A549 (cell line): ENCODE results near the gene ANKRD40CL. TPM values are rescaled to one million over a fixed set of nuclear protein-coding genes. Genes with fewer than 3 reads are reported as not detected.
A peak's percentile ranks its signal among the peaks of the same experiment; 100 is the strongest.

Source experiments
- ATAC-seq, 2 experiments: fragments of 200-7000 bp in 1 of 2; fragments of >200 bp in 1 of 2; cut with Nextera tagmentation in 1 of 2; cut with Tn5 transposase in 1 of 2; 3 replicates each; pipeline versions ENCODE4 v1.8.0 to v1.9.1; 2018 to 2020; ENCODE audit warnings: mild to moderate bottlenecking in 1 of 2, moderate library complexity in 1 of 2
- CTCF ChIA-PET: fragments of 300-600 bp; sonication (Branson Sonifier 250); formaldehyde crosslinking; extraction: SDS; loops from one replicate; lab custom pipeline; 2021; ENCODE audit warnings: antibody characterized with exemption, inconsistent platforms; lab: Yijun Ruan, JAX
- POLR2A ChIA-PET: fragments of 350-600 bp; formaldehyde crosslinking; extraction: SDS; loops from one replicate; lab custom pipeline; 2021; ENCODE audit warnings: antibody characterized with exemption, inconsistent platforms; lab: Yijun Ruan, JAX
- DNase-seq, 2 experiments: peaks; one replicate each; pipeline versions ENCODE4 v3.0.0 to v3.0.0-alpha.2; 2011 to 2016; ENCODE audit warnings: low read depth in 1 of 2, low spot score in 1 of 2
- FAIRE-seq: peaks from 2 replicates; lab custom pipeline; 2011; peaks lifted over from hg19 to GRCh38; lab: Jason Lieb, UNC
- H3K27ac ChIP-seq, 2 experiments: fragments of >200 bp; sonication (Bioruptor Twin); formaldehyde crosslinking; 3 replicates each; pipeline ENCODE4 v1.5.1; 2016 to 2017
- H3K4me1 ChIP-seq: fragments of >200 bp; sonication (Bioruptor Twin); formaldehyde crosslinking; 3 replicates; pipeline ENCODE4 v1.6.1; 2016
- H3K4me2 ChIP-seq: fragments of >200 bp; sonication (Bioruptor Twin); formaldehyde crosslinking; 3 replicates; pipeline ENCODE4 v1.6.1; 2016
- H3K4me3 ChIP-seq: fragments of >200 bp; sonication (Bioruptor Twin); formaldehyde crosslinking; 3 replicates; pipeline ENCODE4 v1.5.1; 2016
- H3K9me3 ChIP-seq: fragments of >200 bp; sonication (Bioruptor Twin); formaldehyde crosslinking; 3 replicates; pipeline ENCODE4 v1.6.1; 2016
- BHLHE40 ChIP-seq: IDR thresholded peaks from 2 replicates; pipeline ENCODE4 v1.6.1; 2012; ENCODE audit warnings: low read depth, low read length, inconsistent platforms
- CBX8 ChIP-seq: fragments of 200-600 bp; sonication (generic); IDR thresholded peaks from 2 replicates; pipeline ENCODE4 v1.6.1; 2016
- E2F6 ChIP-seq: IDR thresholded peaks from 2 replicates; pipeline ENCODE4 v1.6.1; 2012; ENCODE audit warnings: low read depth, borderline replicate concordance
- EHMT2 ChIP-seq: fragments of 200-600 bp; sonication (generic); IDR thresholded peaks from 2 replicates; pipeline ENCODE4 v1.6.1; 2016; ENCODE audit warnings: antibody characterized with exemption, low read depth, mild to moderate bottlenecking, moderate library complexity
- FOSL2 ChIP-seq, 2 experiments: fragments of 450-650 bp in 1 of 2; fragments of >200 bp in 1 of 2; sonication (Bioruptor Twin) in 1 of 2; formaldehyde crosslinking; IDR thresholded peaks; 2 replicates each; pipeline versions ENCODE4 v1.5.0 to v1.6.1; 2016 to 2020; ENCODE audit warnings: mild to moderate bottlenecking in 1 of 2, moderate library complexity in 1 of 2
- HMGXB4 ChIP-seq: fragments of 250-450 bp; sonication (Bioruptor Pico); IDR thresholded peaks from 2 replicates; pipeline ENCODE4 v1.5.0; 2021; ENCODE audit warnings: mild to moderate bottlenecking, moderate library complexity, borderline replicate concordance
- HOXA7 ChIP-seq: fragments of 250-450 bp; sonication (Bioruptor Pico); IDR thresholded peaks from 2 replicates; pipeline ENCODE4 v1.5.0; 2020; ENCODE audit warnings: mild to moderate bottlenecking, moderate library complexity
- KDM1A ChIP-seq: fragments of 200-600 bp; sonication (generic); IDR thresholded peaks from 2 replicates; pipeline ENCODE4 v1.6.1; 2016; ENCODE audit warnings: low read depth, mild to moderate bottlenecking
- KDM5A ChIP-seq: fragments of 200-600 bp; sonication (generic); IDR thresholded peaks from 2 replicates; pipeline ENCODE4 v1.6.1; 2016; ENCODE audit warnings: antibody characterized with exemption, mild to moderate bottlenecking
- MAFK ChIP-seq: fragments of 450-650 bp; IDR thresholded peaks from 2 replicates; pipeline ENCODE4 v1.6.1; 2014; ENCODE audit not compliant: partially characterized antibody
- NFE2L2 ChIP-seq: fragments of 150-350 bp; conservative IDR thresholded peaks from 2 replicates; pipeline ENCODE4 v1.6.1; 2014; ENCODE audit warnings: low read length
- POLR2A ChIP-seq: IDR thresholded peaks from 2 replicates; pipeline ENCODE4 v1.6.1; 2012; ENCODE audit warnings: mild to moderate bottlenecking, low read length
- RCOR1 ChIP-seq: fragments of 150-350 bp; IDR thresholded peaks from 2 replicates; pipeline ENCODE4 v1.6.1; 2014; ENCODE audit warnings: antibody characterized with exemption, low read length, low read depth
- REST ChIP-seq: fragments of 200-600 bp; sonication (generic); IDR thresholded peaks from 2 replicates; pipeline ENCODE4 v1.6.1; 2016; ENCODE audit warnings: antibody characterized with exemption, mild to moderate bottlenecking, moderate library complexity
- SMC3 ChIP-seq: fragments of >200 bp; sonication (Bioruptor Twin); formaldehyde crosslinking; IDR thresholded peaks from 3 replicates; pipeline ENCODE4 v1.6.1; 2018; ENCODE audit warnings: inconsistent platforms
- SREBF2 ChIP-seq: fragments of 450-650 bp; IDR thresholded peaks from 2 replicates; pipeline ENCODE4 v1.6.1; 2014; ENCODE audit warnings: mild to moderate bottlenecking, moderate library complexity
- USF2 ChIP-seq: fragments of 450-650 bp; IDR thresholded peaks from 2 replicates; pipeline ENCODE4 v1.6.1; 2014; ENCODE audit warnings: antibody characterized with exemption
- ZNF302 ChIP-seq: fragments of 250-450 bp; sonication (Bioruptor Pico); IDR thresholded peaks from 2 replicates; pipeline ENCODE4 v1.9.0; 2021; ENCODE audit warnings: inconsistent platforms, mild to moderate bottlenecking, moderate library complexity
- WGBS: methylation state at CpG from one replicate; pipeline ENCODE4 v1.1.6; 2017; ENCODE audit errors: missing lambda C conversion rate; 5-methylcytosine and 5-hydroxymethylcytosine counted together
- polyA plus RNA-seq, 4 experiments: library from polyadenylated mRNA; depleted of rRNA in 3 of 4; stranded (reverse); fragments of >200 nt; fragmentation: RNase III in 1 of 4; extraction: RNeasy Plus Mini Kit Qiagen cat#74134 plus additional on column Dnase treatment in 1 of 4; gene quantifications; 2 replicates in 3 of 4; 3 replicates in 1 of 4; pipeline ENCODE4 v1.2.3, GENCODE V29; 2011 to 2017

Gene ANKRD40CL
- polyA plus RNA-seq, 2 of the 4 experiments (the other 2 are of a cell fraction) = 0.13 to 0.18 TPM

GRCh38 chr17:50775926-50776325, 8.6 kb upstream of the ANKRD40CL start:
- Histone ChIP-seq H3K4me3 (no peak overlapping the region), H3K9me3 (no peaks in the 10 kb centered on the region), H3K4me1 (no peaks in the 10 kb centered on the region), H3K4me2 (no peak overlapping the region), H3K27ac (no peak overlapping the region)
- TF ChIP-seq USF2 = no peak
- TF ChIP-seq HOXA7 = no peak
- TF ChIP-seq FOSL2 (IDR thresholded peaks at IDR 0.05) = no peak
- TF ChIP-seq FOSL2 (CRISPR knock-in tag; IDR thresholded peaks at IDR 0.05) = no peak
- no peak for TF ChIP-seq E2F6
- TF ChIP-seq RCOR1 = no peak
- no peak for TF ChIP-seq MAFK
- no peak for TF ChIP-seq ZNF302 (CRISPR knock-in tag)
- no peak for TF ChIP-seq BHLHE40
- no peak for TF ChIP-seq HMGXB4
- TF ChIP-seq EHMT2 = no peak
- FAIRE-seq (no peak), ATAC-seq (no peak; a peak in 2 of 6 replicates), DNase-seq (no peak)
- 94% methylated on average over 3 of the region's 3 CpGs for WGBS
- POLR2A ChIA-PET = interaction anchor here (0.8 kb wide), 1 partner anchor 40 kb away, joined by 4 read pairs; no protein-coding TSS in a partner anchor
- CTCF ChIA-PET = interaction anchor here (0.6 to 2.7 kb wide), 6 partner anchors 11 to 164 kb away, joined by 3 to 9 read pairs (median 4); no protein-coding TSS in a partner anchor

GRCh38 chr17:50774225-50774803, 7.0 kb upstream of the ANKRD40CL start:
- TF ChIP-seq CBX8 = no peak
- TF ChIP-seq KDM1A = no peak
- no peak for TF ChIP-seq MAFK
- TF ChIP-seq REST = no peak
- no peak for TF ChIP-seq SMC3
- no peak for TF ChIP-seq NFE2L2
- TF ChIP-seq POLR2A = no peak
- no peak for TF ChIP-seq SREBF2
- TF ChIP-seq HMGXB4 = no peak
- TF ChIP-seq KDM5A = no peak
- TF ChIP-seq, all 56 proteins: peak for 0

More at GRCh38 chr17:50774225-50774803, 7.0 kb upstream of the ANKRD40CL start:
- no peak overlapping the region for H3K27ac ChIP-seq
- FAIRE-seq = no peak
- no peak overlapping the region for H3K4me3 ChIP-seq
- ATAC-seq = peak in 1 of 2 experiments; percentile 43; a peak in 2 of 6 replicates
- DNase-seq = no peak
- no peak overlapping the region for H3K4me2 ChIP-seq
- WGBS = 74% methylated on average over 7 of the region's 7 CpGs
- no peaks in the 10 kb centered on the region for H3K4me1 ChIP-seq
- ChIA-PET POLR2A (interaction anchor here (0.6 kb wide), 1 partner anchor 112 kb away, joined by 3 read pairs; no protein-coding TSS in a partner anchor), CTCF (interaction anchor here (0.6 to 3.6 kb wide), 5 partner anchors 9 to 148 kb away, joined by 3 to 39 read pairs (median 3); no protein-coding TSS in a partner anchor)
- no peaks in the 10 kb centered on the region for H3K9me3 ChIP-seq
